ENCODE results near the gene NME2. TPM values are rescaled to one million over a fixed set of nuclear protein-coding genes. Genes with fewer than 3 reads are reported as not detected.
A peak's percentile ranks its signal among the peaks of the same experiment; 100 is the strongest.

NME2 gene
- polyA plus RNA-seq (127 and 133 TPM in 2 replicates), polyA minus RNA-seq (15.1 and 33.2 TPM in 2 replicates)

GRCh38 chr17:51166198-51166986 is at the start of gene NME2:
NME2 (plus strand) TSS chr17:51166411; CDS start chr17:51166831, 420 bp downstream.
- Histone ChIP-seq H4K20me1 (ENCODE audit: insufficient read depth) (no peaks in the 10 kb centered on the region), H2AFZ (ENCODE audit: low read depth, low read length) (peak within 1 kb of the TSS; percentile 33), H3K9me3 (ENCODE audit: low read length) (no peaks in the 10 kb centered on the region), H3K4me3 (ENCODE audit: low read length) (peak within 1 kb of the TSS; percentile 77), H3K36me3 (ENCODE audit: insufficient read depth, low read length) (no peaks in the 10 kb centered on the region), H3K9me2 (ENCODE audit: insufficient read depth, low read length) (no peaks in the 10 kb centered on the region), H3K9ac (ENCODE audit: low read length) (peak within 1 kb of the TSS; percentile 56), H3F3A (ENCODE audit: insufficient read depth, low read length, poor library complexity, severe bottlenecking) (no peaks in the 10 kb centered on the region), H3K79me2 (replicated peaks; ENCODE audit: insufficient read depth, low read length) (no peaks in the 10 kb centered on the region), H3K4me2 (ENCODE audit: low read length) (peak within 1 kb of the TSS; percentile 25), H3K27me3 (ENCODE audit: insufficient read depth, low read depth, low read length) (no peaks in the 10 kb centered on the region), H3K27ac (ENCODE audit: low read length) (no peak within 1 kb of the TSS)
- peak; percentile 61 for TF ChIP-seq SMC3 (conservative IDR thresholded peaks at IDR 0.05; ENCODE audit: poor library complexity)
- no peak for TF ChIP-seq EZH2 (IDR thresholded peaks at IDR 0.05; ENCODE audit: borderline replicate concordance, insufficient read depth, low read length, poor library complexity, severe bottlenecking)
- peak; percentile 99 for TF ChIP-seq MXI1 (conservative IDR thresholded peaks at IDR 0.05; ENCODE audit: poor library complexity, severe bottlenecking)

- H3K4me2 ChIP-seq (ENCODE audit: low read length), result peak overlapping the region; percentile 91
Observed at GRCh38 chr17:51118330-51119195, 47.6 kb upstream of the NME2 start.

More at GRCh38 chr17:51118330-51119195, 47.6 kb upstream of the NME2 start:
- no peak overlapping the region for H3K27ac ChIP-seq (ENCODE audit: low read length)
- peak overlapping the region; percentile 96 for H3K9ac ChIP-seq (ENCODE audit: low read length)
- TF ChIP-seq EZH2 (IDR thresholded peaks at IDR 0.05; ENCODE audit: borderline replicate concordance, insufficient read depth, low read length, poor library complexity, severe bottlenecking) (no peak), RAD21 (conservative IDR thresholded peaks at IDR 0.05) (no peak), MXI1 (conservative IDR thresholded peaks at IDR 0.05; ENCODE audit: poor library complexity, severe bottlenecking) (no peak), TAF1 (IDR thresholded peaks at IDR 0.05; ENCODE audit: low read depth) (no peak), POLR2AphosphoS5 (IDR thresholded peaks at IDR 0.05) (no peak), REST (IDR thresholded peaks at IDR 0.05; ENCODE audit: borderline replicate concordance) (no peak), EP300 (conservative IDR thresholded peaks at IDR 0.05; ENCODE audit: poor library complexity, severe bottlenecking) (no peak), CTCF (IDR thresholded peaks at IDR 0.05; ENCODE audit: poor library complexity, severe bottlenecking) (no peak), SMC3 (conservative IDR thresholded peaks at IDR 0.05; ENCODE audit: poor library complexity) (no peak)
- no peaks in the 10 kb centered on the region for H3K36me3 ChIP-seq (ENCODE audit: insufficient read depth, low read length)
- no peaks in the 10 kb centered on the region for H3K27me3 ChIP-seq (ENCODE audit: insufficient read depth, low read depth, low read length)
- no peaks in the 10 kb centered on the region for H3F3A ChIP-seq (ENCODE audit: insufficient read depth, low read length, poor library complexity, severe bottlenecking)
- H4K20me1 ChIP-seq (ENCODE audit: insufficient read depth), result no peaks in the 10 kb centered on the region
- no peaks in the 10 kb centered on the region for H3K9me3 ChIP-seq (ENCODE audit: low read length)
- peaks cover 49% of the 10 kb centered on the region for H3K79me2 ChIP-seq (replicated peaks; ENCODE audit: insufficient read depth, low read length)
- no peak overlapping the region for H2AFZ ChIP-seq (ENCODE audit: low read depth, low read length)
- peak overlapping the region; percentile 99 for H3K4me3 ChIP-seq (ENCODE audit: low read length)
- H3K9me2 ChIP-seq (ENCODE audit: insufficient read depth, low read length), result no peaks in the 10 kb centered on the region

Data from neural cell (in vitro differentiated cells).